Measurements from ENCODE around the gene PCNX2. TPM values are rescaled to one million over a fixed set of nuclear protein-coding genes. Genes with fewer than 3 reads are reported as not detected.

Gene PCNX2
- total and polyA plus RNA-seq, 2 of the 8 experiments (the other 6 are each of a cell fraction or from before 2014, with no cell fraction given): 46.1 to 57.6 TPM

GRCh38 chr1:233158322-233158721 lies 137.2 kb downstream of the PCNX2 start (continued):
- TF ChIP-seq BCL11A (IDR thresholded peaks at IDR 0.05; ENCODE audit: low read depth in 2 of 2, low read length in 2 of 2) (no peak), SIRT6 (IDR thresholded peaks at IDR 0.05; ENCODE audit: low read length) (no peak), FOSL1 (IDR thresholded peaks at IDR 0.05; ENCODE audit: insufficient read depth, low read depth, low read length) (no peak)
